T-helper 22 cell (primary cell): ENCODE results near the gene ZDHHC8.

Source experiments
- DNase-seq: peaks from one replicate; pipeline ENCODE4 v3.0.0-alpha.2; 2020; ENCODE audit warnings: low read depth

ZDHHC8 gene

GRCh38 chr22:20180640-20181039, 49.0 kb downstream of the ZDHHC8 start:
- DNase-seq, result no peak

GRCh38 chr22:20181194-20181883, 49.7 kb downstream of the ZDHHC8 start:
- DNase-seq, result no peak

GRCh38 chr22:20181884-20182236, 50.3 kb downstream of the ZDHHC8 start:
- no peak for DNase-seq

- DNase-seq, result no peak
These were observed 50.8 kb downstream of the ZDHHC8 start for GRCh38 chr22:20182365-20182764.

- DNase-seq, result no peak
These were observed 51.5 kb downstream of the ZDHHC8 start for GRCh38 chr22:20183101-20183500.

- DNase-seq, result no peak
These were observed 52.2 kb downstream of the ZDHHC8 start for GRCh38 chr22:20183823-20184222.

GRCh38 chr22:20184501-20185165, 53.0 kb downstream of the ZDHHC8 start:
- DNase-seq, result no peak

- no peak for DNase-seq
These were observed 54.1 kb downstream of the ZDHHC8 start for GRCh38 chr22:20185750-20186149.

- DNase-seq, result no peak
These were observed 54.7 kb downstream of the ZDHHC8 start for GRCh38 chr22:20186183-20186870.

- no peak for DNase-seq
These were observed 55.4 kb downstream of the ZDHHC8 start for GRCh38 chr22:20186871-20187546.

GRCh38 chr22:20187777-20188566, 56.4 kb downstream of the ZDHHC8 start:
- no peak for DNase-seq

GRCh38 chr22:20188567-20188877, 56.9 kb downstream of the ZDHHC8 start:
- no peak for DNase-seq

GRCh38 chr22:20191000-20191515, 59.5 kb downstream of the ZDHHC8 start:
- DNase-seq, result no peak

- DNase-seq, result no peak
These were observed 60.2 kb downstream of the ZDHHC8 start for GRCh38 chr22:20191803-20192202.

- DNase-seq, result no peak
These were observed 60.8 kb downstream of the ZDHHC8 start for GRCh38 chr22:20192293-20192971.

- DNase-seq, result no peak
These were observed 61.6 kb downstream of the ZDHHC8 start for GRCh38 chr22:20192972-20193760.

- DNase-seq, result no peak
These were observed 62.3 kb downstream of the ZDHHC8 start for GRCh38 chr22:20193761-20194494.

GRCh38 chr22:20194681-20195593, 63.3 kb downstream of the ZDHHC8 start:
- DNase-seq, result no peak
